Measurements from ENCODE around the gene ZHX3. TPM values are rescaled to one million over a fixed set of nuclear protein-coding genes. Genes with fewer than 3 reads are reported as not detected.

ZHX3 gene
- total and polyA plus RNA-seq, 10 of the 15 experiments (the other 5 are each of a cell fraction or from before 2014, with no cell fraction given) = 1.3 to 14.0 (median 5.0) TPM

DNA sequence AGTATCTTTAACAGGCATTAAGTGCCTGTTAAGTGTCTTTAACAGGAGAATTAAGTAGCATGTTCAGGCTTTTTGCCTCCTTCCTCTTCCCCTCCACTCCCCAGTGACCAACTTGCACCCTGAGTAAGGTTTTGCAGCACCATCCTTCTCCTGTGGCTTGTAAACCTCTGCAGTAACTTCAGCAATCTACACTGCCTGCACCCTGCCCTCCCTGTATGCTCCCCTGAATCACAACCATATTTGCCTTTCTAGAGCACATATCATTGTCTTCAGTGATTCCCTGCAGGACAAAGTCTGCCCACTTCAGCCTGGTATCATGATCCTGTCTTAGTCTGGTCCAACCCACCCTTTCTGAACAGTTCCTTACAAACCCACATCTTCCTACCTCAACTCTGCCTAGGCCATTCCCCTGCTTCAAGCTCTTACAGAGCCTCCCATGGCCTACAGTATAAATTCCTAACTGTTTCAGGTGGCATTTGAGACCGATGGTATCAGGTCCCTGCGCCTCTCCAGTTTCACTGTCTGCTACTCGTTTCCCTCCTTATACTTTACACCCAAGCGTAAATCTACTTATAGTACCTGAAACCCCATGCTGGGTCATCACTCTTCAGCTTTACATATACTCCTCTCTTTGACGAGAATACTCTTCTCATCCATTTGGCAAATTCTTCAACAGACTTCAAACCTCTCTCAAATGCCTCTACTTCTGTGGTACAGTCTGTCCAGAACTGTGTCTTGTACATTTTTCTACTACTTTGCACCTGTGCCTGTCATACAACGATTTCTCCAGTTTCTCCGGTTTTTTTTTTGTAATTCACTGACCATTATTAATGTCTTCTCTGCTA lies 69.8 kb downstream of the ZHX3 start:
- H3K4me2 ChIP-seq (ENCODE audit: control insufficient read depth, insufficient read depth) = no peak overlapping the region
- ChIA-PET RAD21 (ENCODE audit: unreplicated experiment) (interaction anchor here (0.9 kb wide), 1 partner anchor 90 kb away, joined by 3 read pairs; no protein-coding TSS in a partner anchor), POLR2A (interaction anchor here (0.6 kb wide), 1 partner anchor 25 kb away, joined by 3 read pairs; no protein-coding TSS in a partner anchor), CTCF (interaction anchor here (1.0 to 3.3 kb wide), 5 partner anchors 15 to 93 kb away, joined by 4 to 11 read pairs (median 4); partner anchors contain the start of gene LPIN3), SMC1A (ENCODE audit: uncharacterized antibody, unreplicated experiment) (interaction anchor here (0.9 to 1.0 kb wide), 2 partner anchors 92 to 280 kb away, joined by 3 to 4 read pairs; no protein-coding TSS in a partner anchor)
- no peak overlapping the region for H3K9ac ChIP-seq (ENCODE audit: control insufficient read depth, insufficient read depth, low read length)
- no peak overlapping the region for H3K27ac ChIP-seq (ENCODE audit: control insufficient read depth, insufficient read depth)
- H4K20me1 ChIP-seq (ENCODE audit: control insufficient read depth, insufficient read depth) = no peaks in the 10 kb centered on the region
- no peak overlapping the region for H3K4me3 ChIP-seq
- no peak for ATAC-seq
- no peaks in the 10 kb centered on the region; the same call in 1 of the 2 replicates for H3K4me1 ChIP-seq (ENCODE audit: control insufficient read depth, insufficient read depth, low read length)
- no peak overlapping the region for H2AFZ ChIP-seq (ENCODE audit: control insufficient read depth, low read depth, low read length)
- FAIRE-seq = no peak
- H3K79me2 ChIP-seq (ENCODE audit: control insufficient read depth, insufficient read depth, low read length) = no peaks in the 10 kb centered on the region
- H3K27me3 ChIP-seq (replicated peaks in 1 of 2; ENCODE audit: control insufficient read depth in 2 of 2, insufficient read depth in 2 of 2, low read length in 1 of 2) = no peaks in the 10 kb centered on the region
- H3K9me3 ChIP-seq (replicated peaks; ENCODE audit: control insufficient read depth, insufficient read depth, low read length) = no peaks in the 10 kb centered on the region
- H3K36me3 ChIP-seq (ENCODE audit: control insufficient read depth in 2 of 2, insufficient read depth in 2 of 2, low read length in 1 of 2) = no peaks in the 10 kb centered on the region
- in situ Hi-C loops (cut with MboI) (no loop called here), intact Hi-C loops (cut with micrococcal nuclease; ENCODE audit: unreplicated experiment) (loop anchor here (5.0 kb wide), 1 partner anchor 90 kb away; no protein-coding TSS in a partner anchor)
- WGBS (ENCODE audit: insufficient coverage, insufficient replicate concordance, low lambda C conversion rate, missing lambda C conversion rate) = 35% methylated on average over 7 of the region's 7 CpGs
- DNase-seq (ENCODE audit: low read depth, low spot score) = no peak
- no TSS peak for BruUV-seq (replicated peaks)
- TF ChIP-seq TCF3 (IDR thresholded peaks at IDR 0.05; ENCODE audit: borderline replicate concordance, insufficient read depth, low read depth, low read length) (no peak), CEBPB (IDR thresholded peaks at IDR 0.05; ENCODE audit: borderline replicate concordance in 1 of 2, low read depth in 2 of 2, low read length in 2 of 2) (no peak), KAT2A (conservative IDR thresholded peaks at IDR 0.05; ENCODE audit: control insufficient read depth, low read depth, low read length) (no peak), POU2F2 (IDR thresholded peaks at IDR 0.05; ENCODE audit: borderline replicate concordance, low read depth, low read length) (no peak), ESRRA (IDR thresholded peaks at IDR 0.05; ENCODE audit: low read length) (no peak), CHD1 (IDR thresholded peaks at IDR 0.05; ENCODE audit: low read depth, low read length) (no peak), POLR2AphosphoS5 (IDR thresholded peaks at IDR 0.05; ENCODE audit: low read length) (no peak), FOXK2 (IDR thresholded peaks at IDR 0.05) (no peak), RB1 (IDR thresholded peaks at IDR 0.05; ENCODE audit: borderline replicate concordance) (no peak), BHLHE40 (IDR thresholded peaks at IDR 0.05; ENCODE audit: borderline replicate concordance in 1 of 2, low read depth in 2 of 2, low read length in 1 of 2) (no peak), ZSCAN29 (IDR thresholded peaks at IDR 0.05) (no peak), ZZZ3 (IDR thresholded peaks at IDR 0.05; ENCODE audit: control insufficient read depth, insufficient read length, low read depth) (no peak), NR2F1 (conservative IDR thresholded peaks at IDR 0.05) (no peak), PML (IDR thresholded peaks at IDR 0.05; ENCODE audit: low read length) (no peak), ZNF24 (IDR thresholded peaks at IDR 0.05) (no peak)
- TF ChIP-seq, protein P1, sequence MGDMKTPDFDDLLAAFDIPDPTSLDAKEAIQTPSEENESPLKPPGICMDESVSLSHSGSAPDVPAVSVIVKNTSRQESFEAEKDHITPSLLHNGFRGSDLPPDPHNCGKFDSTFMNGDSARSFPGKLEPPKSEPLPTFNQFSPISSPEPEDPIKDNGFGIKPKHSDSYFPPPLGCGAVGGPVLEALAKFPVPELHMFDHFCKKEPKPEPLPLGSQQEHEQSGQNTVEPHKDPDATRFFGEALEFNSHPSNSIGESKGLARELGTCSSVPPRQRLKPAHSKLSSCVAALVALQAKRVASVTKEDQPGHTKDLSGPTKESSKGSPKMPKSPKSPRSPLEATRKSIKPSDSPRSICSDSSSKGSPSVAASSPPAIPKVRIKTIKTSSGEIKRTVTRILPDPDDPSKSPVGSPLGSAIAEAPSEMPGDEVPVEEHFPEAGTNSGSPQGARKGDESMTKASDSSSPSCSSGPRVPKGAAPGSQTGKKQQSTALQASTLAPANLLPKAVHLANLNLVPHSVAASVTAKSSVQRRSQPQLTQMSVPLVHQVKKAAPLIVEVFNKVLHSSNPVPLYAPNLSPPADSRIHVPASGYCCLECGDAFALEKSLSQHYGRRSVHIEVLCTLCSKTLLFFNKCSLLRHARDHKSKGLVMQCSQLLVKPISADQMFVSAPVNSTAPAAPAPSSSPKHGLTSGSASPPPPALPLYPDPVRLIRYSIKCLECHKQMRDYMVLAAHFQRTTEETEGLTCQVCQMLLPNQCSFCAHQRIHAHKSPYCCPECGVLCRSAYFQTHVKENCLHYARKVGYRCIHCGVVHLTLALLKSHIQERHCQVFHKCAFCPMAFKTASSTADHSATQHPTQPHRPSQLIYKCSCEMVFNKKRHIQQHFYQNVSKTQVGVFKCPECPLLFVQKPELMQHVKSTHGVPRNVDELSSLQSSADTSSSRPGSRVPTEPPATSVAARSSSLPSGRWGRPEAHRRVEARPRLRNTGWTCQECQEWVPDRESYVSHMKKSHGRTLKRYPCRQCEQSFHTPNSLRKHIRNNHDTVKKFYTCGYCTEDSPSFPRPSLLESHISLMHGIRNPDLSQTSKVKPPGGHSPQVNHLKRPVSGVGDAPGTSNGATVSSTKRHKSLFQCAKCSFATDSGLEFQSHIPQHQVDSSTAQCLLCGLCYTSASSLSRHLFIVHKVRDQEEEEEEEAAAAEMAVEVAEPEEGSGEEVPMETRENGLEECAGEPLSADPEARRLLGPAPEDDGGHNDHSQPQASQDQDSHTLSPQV (IDR thresholded peaks at IDR 0.05) = no peak
- TF ChIP-seq, protein P2, sequence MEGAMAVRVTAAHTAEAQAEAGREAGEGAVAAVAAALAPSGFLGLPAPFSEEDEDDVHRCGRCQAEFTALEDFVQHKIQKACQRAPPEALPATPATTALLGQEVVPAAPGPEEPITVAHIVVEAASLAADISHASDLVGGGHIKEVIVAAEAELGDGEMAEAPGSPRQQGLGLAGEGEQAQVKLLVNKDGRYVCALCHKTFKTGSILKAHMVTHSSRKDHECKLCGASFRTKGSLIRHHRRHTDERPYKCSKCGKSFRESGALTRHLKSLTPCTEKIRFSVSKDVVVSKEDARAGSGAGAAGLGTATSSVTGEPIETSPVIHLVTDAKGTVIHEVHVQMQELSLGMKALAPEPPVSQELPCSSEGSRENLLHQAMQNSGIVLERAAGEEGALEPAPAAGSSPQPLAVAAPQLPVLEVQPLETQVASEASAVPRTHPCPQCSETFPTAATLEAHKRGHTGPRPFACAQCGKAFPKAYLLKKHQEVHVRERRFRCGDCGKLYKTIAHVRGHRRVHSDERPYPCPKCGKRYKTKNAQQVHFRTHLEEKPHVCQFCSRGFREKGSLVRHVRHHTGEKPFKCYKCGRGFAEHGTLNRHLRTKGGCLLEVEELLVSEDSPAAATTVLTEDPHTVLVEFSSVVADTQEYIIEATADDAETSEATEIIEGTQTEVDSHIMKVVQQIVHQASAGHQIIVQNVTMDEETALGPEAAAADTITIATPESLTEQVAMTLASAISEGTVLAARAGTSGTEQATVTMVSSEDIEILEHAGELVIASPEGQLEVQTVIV (IDR thresholded peaks at IDR 0.05; ENCODE audit: borderline replicate concordance, partially characterized antibody) = no peak
